ENCODE measurements around the gene TRIM22.

- TF ChIP-seq CTCF (IDR thresholded peaks at IDR 0.05) (no peak), EP300 (IDR thresholded peaks at IDR 0.05) (no peak)
Measured at GRCh38 chr11:5655474-5655873, 34.1 kb upstream of the TRIM22 start.

Measured in tibial nerve (tissue), 4 donors.